HUES64 (cell line): ENCODE results near the gene CLEC3B. TPM values are rescaled to one million over a fixed set of nuclear protein-coding genes. Genes with fewer than 3 reads are reported as not detected.
"Not testable (repeated sequence)": the region's sequence is repeated elsewhere in the genome, so short reads cannot be mapped to it uniquely, and the experiment has no call there.

Source experiments
- H3K27ac ChIP-seq: 2 replicates; pipeline ENCODE4 v1.7.0; 2013; ENCODE audit warnings: low read depth, low read length, inconsistent platforms
- H3K27me3 ChIP-seq: 2 replicates; pipeline ENCODE4 v1.6.1; 2013; ENCODE audit warnings: mild to moderate bottlenecking, low read length; ENCODE audit not compliant: insufficient read depth
- H3K36me3 ChIP-seq: 2 replicates; pipeline ENCODE4 v1.6.1; 2013; ENCODE audit warnings: mild to moderate bottlenecking, low read length; ENCODE audit not compliant: insufficient read depth
- H3K4me1 ChIP-seq: 2 replicates; pipeline ENCODE4 v1.6.1; 2013; ENCODE audit warnings: mild to moderate bottlenecking, low read length, moderate library complexity; ENCODE audit not compliant: insufficient read depth
- H3K4me3 ChIP-seq: 2 replicates; pipeline ENCODE4 v1.5.1; 2013; ENCODE audit warnings: mild to moderate bottlenecking, low read length, moderate library complexity
- H3K9ac ChIP-seq: 2 replicates; pipeline ENCODE4 v1.6.1; 2013; ENCODE audit warnings: mild to moderate bottlenecking, low read depth, low read length
- H3K9me3 ChIP-seq: 2 replicates; pipeline ENCODE4 v1.6.1; 2013; ENCODE audit warnings: low read depth, low read length; ENCODE audit not compliant: insufficient read depth
- WGBS: fragments of 150-250, 120-280 bp; methylation state at CpG from one replicate; pipeline ENCODE4 v1.1.7; 2013; ENCODE audit warnings: missing lambda C conversion rate; 5-methylcytosine and 5-hydroxymethylcytosine counted together
- polyA plus RNA-seq, 2 experiments: library from polyadenylated mRNA; stranded (reverse); fragments of 50-300 nt; gene quantifications; one replicate each; pipeline ENCODE4 v1.2.3, GENCODE V29; 2013

CLEC3B gene
- polyA plus RNA-seq (2013, experiment 1 of 2), result 0.85 TPM
- not detected for polyA plus RNA-seq (2013, experiment 2 of 2)

DNA sequence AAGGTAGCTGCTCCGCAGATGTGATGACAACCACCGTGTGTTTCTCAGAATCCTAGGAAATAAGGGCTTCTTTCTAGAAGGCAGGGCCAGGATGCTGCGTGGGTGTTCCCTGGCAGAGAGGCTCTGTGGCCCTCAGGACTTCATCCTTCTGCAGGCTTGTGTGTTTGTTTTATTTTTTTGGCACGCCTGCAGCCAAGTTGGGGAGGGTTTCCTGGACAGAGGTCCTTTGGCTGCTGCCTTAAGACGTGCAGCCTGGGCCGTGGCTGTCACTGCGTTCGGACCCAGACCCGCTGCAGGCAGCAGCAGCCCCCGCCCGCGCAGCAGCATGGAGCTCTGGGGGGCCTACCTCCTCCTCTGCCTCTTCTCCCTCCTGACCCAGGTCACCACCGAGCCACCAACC lies at the start of gene CLEC3B:
Gene CLEC3B, plus strand, starts transcription at position 266 of the 400 bp plus-strand sequence. Its CDS starts 60 bp downstream, at position 326.
- no peak within 1 kb of the TSS for H3K4me3 ChIP-seq
- WGBS, result 85% methylated on average over 13 of the region's 13 CpGs

DNA sequence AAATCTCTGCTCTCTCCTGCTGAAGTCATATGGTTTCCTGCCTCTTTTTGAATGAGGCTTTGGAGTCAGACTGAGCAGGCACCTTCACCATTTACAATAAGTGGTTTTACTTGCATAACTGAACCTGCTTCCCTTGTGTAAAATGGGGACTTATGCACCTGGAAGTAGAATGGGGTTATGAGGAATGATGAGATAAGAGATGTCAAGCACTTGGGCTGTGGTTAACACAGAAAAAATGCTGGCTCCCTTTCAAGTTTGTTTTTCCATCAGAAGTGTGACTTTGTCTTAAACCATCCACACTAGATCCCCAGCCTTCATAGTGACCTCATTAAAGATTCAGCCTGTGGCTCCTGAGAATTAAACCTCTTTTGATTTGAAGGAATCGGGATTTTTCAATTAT lies 44.9 kb upstream of the CLEC3B start:
- Histone ChIP-seq H3K4me3 (no peak overlapping the region), H3K4me1 (peaks cover 15% of the 10 kb centered on the region; the same call in 1 of the 2 replicates), H3K27ac (no peak overlapping the region), H3K27me3 (no peaks in the 10 kb centered on the region), H3K9me3 (peaks cover 3% of the 10 kb centered on the region; the same call in 1 of the 2 replicates), H3K36me3 (peaks cover 34% of the 10 kb centered on the region), H3K9ac (no peak overlapping the region)
- 96% methylated on average over 1 of the region's 1 CpG for WGBS

More for the DNA sequence above, at the start of gene CLEC3B:
- no peaks in the 10 kb centered on the region for H3K9me3 ChIP-seq
- H3K9ac ChIP-seq, result no peak within 1 kb of the TSS
- H3K36me3 ChIP-seq, result no peaks in the 10 kb centered on the region
- no peak within 1 kb of the TSS for H3K27ac ChIP-seq
- no peaks in the 10 kb centered on the region for H3K27me3 ChIP-seq
- no peaks in the 10 kb centered on the region for H3K4me1 ChIP-seq

- peaks cover 15% of the 10 kb centered on the region; the same call in 1 of the 2 replicates for H3K4me1 ChIP-seq
- no peak overlapping the region for H3K4me3 ChIP-seq
- H3K36me3 ChIP-seq, result peaks cover 37% of the 10 kb centered on the region
- H3K27ac ChIP-seq, result no peak overlapping the region
- H3K9ac ChIP-seq, result no peak overlapping the region
- H3K27me3 ChIP-seq, result no peaks in the 10 kb centered on the region
- H3K9me3 ChIP-seq, result peaks cover 3% of the 10 kb centered on the region; the same call in 1 of the 2 replicates
- WGBS, result 94% methylated on average over 4 of the region's 4 CpGs
Measured at GRCh38 chr3:44981751-44982150, 44.4 kb upstream of the CLEC3B start.

DNA sequence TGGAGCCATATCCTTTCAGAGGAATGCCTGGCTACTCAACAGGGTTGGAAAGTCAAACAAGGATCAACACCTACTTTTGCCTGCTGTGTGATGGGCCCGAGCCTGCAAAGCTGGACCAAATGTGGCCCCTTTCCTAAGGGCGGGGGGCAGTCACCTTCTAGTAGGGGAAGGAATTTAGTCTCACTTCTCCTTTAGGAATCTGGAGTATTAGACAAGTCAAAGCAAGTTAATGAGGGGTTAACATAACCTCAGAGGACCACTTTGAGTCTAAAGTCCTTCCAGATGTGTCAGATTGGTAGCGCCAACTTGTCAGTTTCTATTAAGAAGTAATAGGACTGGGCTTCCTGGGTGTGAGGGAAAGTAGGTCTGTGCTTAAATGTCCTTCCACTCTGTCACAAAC lies 43.3 kb upstream of the CLEC3B start:
- Histone ChIP-seq H3K9ac (no peak overlapping the region), H3K4me3 (no peak overlapping the region), H3K9me3 (peaks cover 3% of the 10 kb centered on the region; the same call in 1 of the 2 replicates), H3K4me1 (peaks cover 7% of the 10 kb centered on the region; the same call in 1 of the 2 replicates), H3K27me3 (no peaks in the 10 kb centered on the region), H3K36me3 (peaks cover 38% of the 10 kb centered on the region), H3K27ac (no peak overlapping the region)
- whole genome bisulfite sequencing, result 90% methylated on average over 3 of the region's 3 CpGs

DNA sequence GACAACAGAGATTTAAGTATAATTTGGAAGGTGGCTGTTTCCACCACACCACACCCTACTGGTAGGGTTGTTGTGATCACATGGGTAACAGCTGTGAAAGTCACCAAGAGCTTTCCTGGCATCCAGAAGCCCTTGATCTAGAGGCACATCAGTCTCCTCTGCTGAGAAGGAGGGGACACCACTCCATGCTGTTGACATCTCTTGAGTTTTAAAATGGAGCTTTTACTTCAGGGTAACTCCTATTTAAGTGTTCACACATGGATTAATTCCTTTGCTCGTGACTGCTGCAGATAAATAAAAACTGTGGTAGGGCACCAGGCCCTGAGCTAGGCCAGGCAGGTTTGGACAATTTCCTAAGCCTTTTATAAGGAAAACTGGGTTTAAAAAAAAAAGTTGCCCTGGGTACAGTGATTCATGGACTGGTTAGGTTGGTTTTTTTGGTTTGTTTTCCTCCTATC lies 42.6 kb upstream of the CLEC3B start:
- Histone ChIP-seq H3K36me3 (peaks cover 36% of the 10 kb centered on the region), H3K9me3 (peaks cover 3% of the 10 kb centered on the region; the same call in 1 of the 2 replicates), H3K4me1 (peaks cover 6% of the 10 kb centered on the region; the same call in 1 of the 2 replicates), H3K27me3 (no peaks in the 10 kb centered on the region), H3K9ac (no peak overlapping the region), H3K27ac (no peak overlapping the region), H3K4me3 (no peak overlapping the region)
- WGBS, result 87% methylated on average over 1 of the region's 1 CpG

GRCh38 chr3:44984335-44984734 lies 41.8 kb upstream of the CLEC3B start:
- H3K4me1 ChIP-seq, result peaks cover 11% of the 10 kb centered on the region; the same call in 1 of the 2 replicates
- 80% methylated on average over 1 of the region's 2 CpGs for WGBS
- no peak overlapping the region for H3K9ac ChIP-seq
- no peaks in the 10 kb centered on the region for H3K27me3 ChIP-seq
- no peak overlapping the region for H3K27ac ChIP-seq
- peaks cover 32% of the 10 kb centered on the region for H3K36me3 ChIP-seq
- no peak overlapping the region for H3K4me3 ChIP-seq
- peaks cover 3% of the 10 kb centered on the region; the same call in 1 of the 2 replicates for H3K9me3 ChIP-seq

- not testable (repeated sequence) for H3K9ac ChIP-seq, H3K27me3 ChIP-seq, H3K27ac ChIP-seq, H3K9me3 ChIP-seq, H3K4me3 ChIP-seq
- H3K4me1 ChIP-seq, result peaks cover 11% of the 10 kb centered on the region; the same call in 1 of the 2 replicates
- 96% methylated on average over 14 of the region's 14 CpGs for WGBS
- H3K36me3 ChIP-seq, result peaks cover 49% of the 10 kb centered on the region
Measured at GRCh38 chr3:44986330-44986729, 39.8 kb upstream of the CLEC3B start.

GRCh38 chr3:44987332-44987731 lies 38.8 kb upstream of the CLEC3B start:
- H3K4me3 ChIP-seq, result no peak overlapping the region
- H3K9ac ChIP-seq, result no peak overlapping the region
- H3K36me3 ChIP-seq, result peaks cover 59% of the 10 kb centered on the region
- no peaks in the 10 kb centered on the region for H3K27me3 ChIP-seq
- peaks cover 3% of the 10 kb centered on the region; the same call in 1 of the 2 replicates for H3K9me3 ChIP-seq
- 93% methylated on average over 6 of the region's 6 CpGs for WGBS
- H3K27ac ChIP-seq, result no peak overlapping the region
- peaks cover 11% of the 10 kb centered on the region; the same call in 1 of the 2 replicates for H3K4me1 ChIP-seq

DNA sequence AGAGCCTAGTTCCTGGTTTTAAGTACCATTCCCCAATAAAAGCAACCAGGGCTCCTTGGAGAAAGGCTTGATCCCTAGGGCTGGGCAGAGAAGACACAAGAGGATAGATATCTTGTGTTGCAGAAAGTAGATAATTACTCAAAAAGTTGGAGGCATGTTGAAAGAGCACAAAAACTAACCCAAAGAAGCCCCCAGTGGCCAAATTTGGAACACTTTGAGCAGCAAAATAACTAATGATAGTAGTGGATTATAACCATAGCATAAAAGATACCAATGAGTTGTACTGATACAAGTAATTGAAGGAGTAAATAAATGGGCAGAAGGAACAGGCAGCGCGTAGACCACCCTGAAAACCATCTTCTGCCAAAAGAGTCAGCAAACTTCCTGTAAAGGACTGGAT lies 38.0 kb upstream of the CLEC3B start:
- Histone ChIP-seq H3K27me3 (no peaks in the 10 kb centered on the region), H3K9ac (no peak overlapping the region), H3K36me3 (peaks cover 62% of the 10 kb centered on the region), H3K4me1 (peaks cover 15% of the 10 kb centered on the region), H3K27ac (no peak overlapping the region), H3K9me3 (peaks cover 3% of the 10 kb centered on the region; the same call in 1 of the 2 replicates), H3K4me3 (no peak overlapping the region)
- 88% methylated on average over 2 of the region's 2 CpGs for WGBS

DNA sequence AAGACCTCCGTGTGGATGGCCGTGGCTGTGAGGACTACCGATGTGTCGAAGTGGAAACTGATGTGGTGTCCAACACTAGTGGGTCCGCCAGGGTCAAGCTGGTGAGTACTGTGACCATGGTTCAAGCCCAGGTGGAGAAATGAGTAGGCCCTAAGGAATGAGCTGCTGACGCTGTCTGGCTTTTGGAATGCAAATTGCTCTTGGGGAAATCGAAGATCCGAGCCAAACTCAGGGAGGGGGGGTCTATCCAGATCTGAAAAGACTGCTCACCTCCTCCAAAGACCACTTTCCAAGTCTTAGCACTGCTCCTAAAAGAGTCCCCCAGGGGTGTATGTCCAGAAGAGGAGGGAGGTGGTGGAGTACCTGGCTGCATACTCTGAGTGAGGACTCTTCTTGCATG lies 37.0 kb upstream of the CLEC3B start:
- Histone ChIP-seq H3K9ac (no peak overlapping the region), H3K9me3 (peaks cover 3% of the 10 kb centered on the region; the same call in 1 of the 2 replicates), H3K27ac (no peak overlapping the region), H3K36me3 (peaks cover 59% of the 10 kb centered on the region), H3K4me1 (peaks cover 26% of the 10 kb centered on the region), H3K27me3 (no peaks in the 10 kb centered on the region), H3K4me3 (no peak overlapping the region)
- WGBS, result 76% methylated on average over 8 of the region's 8 CpGs

GRCh38 chr3:44989636-44990373 lies 36.3 kb upstream of the CLEC3B start:
- no peak overlapping the region for H3K27ac ChIP-seq

More at GRCh38 chr3:44989636-44990373, 36.3 kb upstream of the CLEC3B start:
- H3K4me3 ChIP-seq, result no peak overlapping the region
- H3K9me3 ChIP-seq, result peaks cover 3% of the 10 kb centered on the region; the same call in 1 of the 2 replicates
- peaks cover 58% of the 10 kb centered on the region for H3K36me3 ChIP-seq
- 97% methylated on average over 1 of the region's 1 CpG for WGBS
- no peak overlapping the region for H3K9ac ChIP-seq
- no peaks in the 10 kb centered on the region for H3K27me3 ChIP-seq
- peaks cover 32% of the 10 kb centered on the region for H3K4me1 ChIP-seq
